Vagina (tissue), 2 donors: ENCODE measurements around the gene CARD8.
"Not testable (repeated sequence)": the region's sequence is repeated elsewhere in the genome, so short reads cannot be mapped to it uniquely, and the experiment has no call there.

Experiments used
- CTCF ChIP-seq, 3 experiments: fragments of 450-650 bp in 2 of 3; fragments of 200-600 bp in 1 of 3; sonication (generic) in 1 of 3; IDR thresholded peaks; one replicate each; pipeline ENCODE4 v1.5.1; 2017 to 2019; ENCODE audit warnings: antibody characterized with exemption in 3 of 3, mild to moderate bottlenecking in 2 of 3, moderate library complexity in 2 of 3
- POLR2A ChIP-seq, 2 donors: fragments of 450-650 bp; IDR thresholded peaks; one replicate each; pipeline ENCODE4 v1.6.1; 2017; ENCODE audit warnings: antibody characterized with exemption in 2 of 2, mild to moderate bottlenecking in 2 of 2, moderate library complexity in 2 of 2
- POLR2AphosphoS5 ChIP-seq, 2 donors: sonication (generic); formaldehyde crosslinking; IDR thresholded peaks; one replicate each; pipeline ENCODE4 v1.9.0; 2017; ENCODE audit warnings: antibody characterized with exemption in 2 of 2, mild to moderate bottlenecking in 2 of 2, low read depth in 1 of 2; ENCODE audit not compliant: insufficient read depth in 1 of 2

- not testable (repeated sequence) for TF ChIP-seq CTCF (IDR thresholded peaks at IDR 0.05); POLR2AphosphoS5 (IDR thresholded peaks at IDR 0.05; ENCODE audit: insufficient read depth in 1 of 2, low read depth in 1 of 2); POLR2A (IDR thresholded peaks at IDR 0.05)
These were observed 35.7 kb upstream of the CARD8 start for GRCh38 chr19:48291489-48291815.
